ENCODE results near the gene MAP2K6.

Gene MAP2K6

GRCh38 chr17:69511250-69511649 is 96.8 kb downstream of the MAP2K6 start:
- peaks cover 16% of the 10 kb centered on the region for H3K4me1 Mint-ChIP-seq
- H3K27ac Mint-ChIP-seq = no peak overlapping the region
- peaks cover 11% of the 10 kb centered on the region for H3K27me3 Mint-ChIP-seq
- H3K4me3 Mint-ChIP-seq = no peak overlapping the region
- peaks cover 29% of the 10 kb centered on the region for H3K36me3 Mint-ChIP-seq
- no peaks in the 10 kb centered on the region for H3K9me3 Mint-ChIP-seq
- ATAC-seq = no peak

- Mint-ChIP-seq H3K27me3 (peaks cover 22% of the 10 kb centered on the region), H3K9me3 (no peaks in the 10 kb centered on the region), H3K36me3 (peaks cover 26% of the 10 kb centered on the region), H3K27ac (no peak overlapping the region), H3K4me3 (no peak overlapping the region), H3K4me1 (peaks cover 29% of the 10 kb centered on the region)
- ATAC-seq = no peak
Measured at GRCh38 chr17:69512946-69513345, 98.4 kb downstream of the MAP2K6 start.

- Mint-ChIP-seq H3K36me3 (peaks cover 39% of the 10 kb centered on the region), H3K27ac (peak overlapping the region; percentile 68), H3K4me1 (peaks cover 31% of the 10 kb centered on the region), H3K27me3 (peaks cover 23% of the 10 kb centered on the region), H3K9me3 (no peaks in the 10 kb centered on the region), H3K4me3 (no peak overlapping the region)
- no peak for ATAC-seq
Measured at GRCh38 chr17:69516225-69516624, 101.7 kb downstream of the MAP2K6 start.

GRCh38 chr17:69516911-69517310 is 102.4 kb downstream of the MAP2K6 start:
- Mint-ChIP-seq H3K9me3 (no peaks in the 10 kb centered on the region), H3K27ac (peak overlapping the region; percentile 68), H3K4me1 (peaks cover 31% of the 10 kb centered on the region), H3K36me3 (peaks cover 46% of the 10 kb centered on the region), H3K4me3 (peak overlapping the region; percentile 56), H3K27me3 (peaks cover 30% of the 10 kb centered on the region)
- ATAC-seq = peak; percentile 86

GRCh38 chr17:69518951-69519350 is 104.5 kb downstream of the MAP2K6 start:
- ATAC-seq = no peak
- Mint-ChIP-seq H3K27me3 (peaks cover 32% of the 10 kb centered on the region), H3K9me3 (no peaks in the 10 kb centered on the region), H3K27ac (no peak overlapping the region), H3K4me1 (peaks cover 39% of the 10 kb centered on the region), H3K36me3 (peaks cover 48% of the 10 kb centered on the region), H3K4me3 (no peak overlapping the region)

- no peak for ATAC-seq
- peaks cover 51% of the 10 kb centered on the region for H3K36me3 Mint-ChIP-seq
- no peak overlapping the region for H3K27ac Mint-ChIP-seq
Measured at GRCh38 chr17:69523244-69523861, 108.9 kb downstream of the MAP2K6 start.

GRCh38 chr17:69524854-69525253 is 110.4 kb downstream of the MAP2K6 start:
- Mint-ChIP-seq H3K4me3 (no peak overlapping the region), H3K36me3 (peaks cover 39% of the 10 kb centered on the region), H3K27ac (no peak overlapping the region), H3K27me3 (peaks cover 11% of the 10 kb centered on the region), H3K4me1 (peaks cover 8% of the 10 kb centered on the region), H3K9me3 (no peaks in the 10 kb centered on the region)
- no peak for ATAC-seq

More at GRCh38 chr17:69523244-69523861, 108.9 kb downstream of the MAP2K6 start:
- Mint-ChIP-seq H3K4me1 (peaks cover 8% of the 10 kb centered on the region), H3K27me3 (peaks cover 11% of the 10 kb centered on the region), H3K4me3 (no peak overlapping the region), H3K9me3 (no peaks in the 10 kb centered on the region)

GRCh38 chr17:69525920-69526841 is 111.7 kb downstream of the MAP2K6 start:
- H3K4me1 Mint-ChIP-seq = peaks cover 8% of the 10 kb centered on the region
- H3K36me3 Mint-ChIP-seq = peaks cover 28% of the 10 kb centered on the region
- peaks cover 10% of the 10 kb centered on the region for H3K27me3 Mint-ChIP-seq
- peak overlapping the region; percentile 12 for H3K27ac Mint-ChIP-seq
- H3K9me3 Mint-ChIP-seq = no peaks in the 10 kb centered on the region
- ATAC-seq = no peak
- H3K4me3 Mint-ChIP-seq = no peak overlapping the region

- H3K27ac Mint-ChIP-seq = no peak overlapping the region
Measured at GRCh38 chr17:69528035-69528434, 113.5 kb downstream of the MAP2K6 start.

GRCh38 chr17:69533481-69534234 is 119.2 kb downstream of the MAP2K6 start:
- Mint-ChIP-seq H3K27me3 (no peaks in the 10 kb centered on the region), H3K9me3 (no peaks in the 10 kb centered on the region), H3K4me1 (no peaks in the 10 kb centered on the region), H3K4me3 (no peak overlapping the region), H3K36me3 (peaks cover 51% of the 10 kb centered on the region), H3K27ac (no peak overlapping the region)
- no peak for ATAC-seq

More at GRCh38 chr17:69528035-69528434, 113.5 kb downstream of the MAP2K6 start:
- Mint-ChIP-seq H3K4me1 (peaks cover 5% of the 10 kb centered on the region), H3K36me3 (peaks cover 26% of the 10 kb centered on the region), H3K4me3 (no peak overlapping the region), H3K9me3 (no peaks in the 10 kb centered on the region), H3K27me3 (no peaks in the 10 kb centered on the region)
- ATAC-seq = no peak

GRCh38 chr17:69534235-69534621 is 119.7 kb downstream of the MAP2K6 start:
- ATAC-seq = no peak
- H3K27ac Mint-ChIP-seq = no peak overlapping the region
- no peaks in the 10 kb centered on the region for H3K4me1 Mint-ChIP-seq
- H3K36me3 Mint-ChIP-seq = peaks cover 54% of the 10 kb centered on the region
- H3K9me3 Mint-ChIP-seq = no peaks in the 10 kb centered on the region
- H3K27me3 Mint-ChIP-seq = no peaks in the 10 kb centered on the region
- H3K4me3 Mint-ChIP-seq = no peak overlapping the region

GRCh38 chr17:69535016-69535570 is 120.6 kb downstream of the MAP2K6 start:
- H3K27ac Mint-ChIP-seq = no peak overlapping the region
- no peaks in the 10 kb centered on the region for H3K4me1 Mint-ChIP-seq
- ATAC-seq = no peak
- H3K36me3 Mint-ChIP-seq = peaks cover 55% of the 10 kb centered on the region
- no peaks in the 10 kb centered on the region for H3K9me3 Mint-ChIP-seq
- H3K27me3 Mint-ChIP-seq = no peaks in the 10 kb centered on the region
- no peak overlapping the region for H3K4me3 Mint-ChIP-seq

GRCh38 chr17:69538795-69539194 is 124.3 kb downstream of the MAP2K6 start:
- H3K9me3 Mint-ChIP-seq = no peaks in the 10 kb centered on the region
- ATAC-seq = no peak
- peaks cover 66% of the 10 kb centered on the region for H3K36me3 Mint-ChIP-seq
- no peak overlapping the region for H3K4me3 Mint-ChIP-seq
- H3K27ac Mint-ChIP-seq = no peak overlapping the region
- H3K27me3 Mint-ChIP-seq = no peaks in the 10 kb centered on the region
- no peaks in the 10 kb centered on the region for H3K4me1 Mint-ChIP-seq

GRCh38 chr17:69539274-69539673 is 124.8 kb downstream of the MAP2K6 start:
- H3K27ac Mint-ChIP-seq = no peak overlapping the region
- H3K4me1 Mint-ChIP-seq = no peaks in the 10 kb centered on the region
- H3K36me3 Mint-ChIP-seq = peaks cover 64% of the 10 kb centered on the region
- H3K9me3 Mint-ChIP-seq = no peaks in the 10 kb centered on the region
- no peak for ATAC-seq
- no peak overlapping the region for H3K4me3 Mint-ChIP-seq
- H3K27me3 Mint-ChIP-seq = no peaks in the 10 kb centered on the region

GRCh38 chr17:69539781-69540319 is 125.4 kb downstream of the MAP2K6 start:
- H3K4me3 Mint-ChIP-seq = no peak overlapping the region
- H3K27ac Mint-ChIP-seq = no peak overlapping the region
- no peak for ATAC-seq
- H3K4me1 Mint-ChIP-seq = no peaks in the 10 kb centered on the region
- peaks cover 58% of the 10 kb centered on the region for H3K36me3 Mint-ChIP-seq
- H3K9me3 Mint-ChIP-seq = no peaks in the 10 kb centered on the region
- no peaks in the 10 kb centered on the region for H3K27me3 Mint-ChIP-seq
